ENCODE results near the gene CSK.

CSK gene

GRCh38 chr15:74845581-74845980 lies 63.7 kb downstream of the CSK start:
- DNase-seq: no peak

DNA sequence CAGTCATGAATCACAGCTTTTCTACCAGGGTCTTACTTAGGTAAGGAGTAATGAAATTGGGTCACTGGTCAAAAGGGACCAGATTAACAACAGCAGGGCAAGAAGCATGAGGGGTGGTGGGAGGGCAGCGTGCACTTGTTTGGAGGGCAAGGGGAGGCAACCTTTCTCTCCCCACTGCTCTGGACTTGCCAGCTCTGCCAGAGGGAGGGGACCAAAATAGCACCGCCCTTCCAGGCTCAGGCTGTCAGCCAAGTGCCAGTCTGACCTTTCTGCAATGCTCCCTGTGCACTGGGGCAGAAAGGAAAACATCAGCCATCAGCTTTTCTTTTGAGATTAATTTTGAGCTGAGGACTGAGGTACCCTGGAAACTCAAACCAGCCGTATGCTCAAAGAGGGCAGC lies 65.6 kb downstream of the CSK start:
- DNase-seq: no peak

GRCh38 chr15:74850393-74850792 lies 68.5 kb downstream of the CSK start:
- DNase-seq: no peak

DNA sequence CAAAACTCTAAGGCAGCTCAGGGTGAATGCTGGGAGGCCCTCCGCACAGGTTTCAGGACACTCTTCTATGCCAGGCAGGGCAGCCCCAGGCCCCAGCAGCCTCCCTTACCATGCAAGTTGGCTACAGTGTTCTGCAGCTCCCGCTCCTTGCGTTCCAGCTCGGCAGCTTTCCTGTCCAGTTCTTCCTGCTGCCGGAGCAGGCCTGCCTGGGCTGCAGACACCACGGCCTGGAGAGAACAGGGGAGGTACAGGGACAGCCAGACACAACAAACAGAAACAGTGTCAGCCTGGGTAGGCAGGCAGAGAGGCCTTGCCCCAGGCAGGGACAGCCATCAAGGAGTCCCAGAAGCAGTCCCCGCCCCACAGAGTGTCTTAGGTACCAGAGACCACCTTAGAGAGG lies 70.1 kb downstream of the CSK start:
- DNase-seq: no peak

Measured in NCI-H1694 treated with DMSO at 0.1 percent for 48 hours (cell line).